Caco-2 (cell line): Measurements from ENCODE around the gene SKP1. TPM values are rescaled to one million over a fixed set of nuclear protein-coding genes. Genes with fewer than 3 reads are reported as not detected.

Experiments used
- Bru-seq: library from RNA; stranded (reverse); fragments of 400-500 nt; gene quantifications from one replicate; lab custom pipeline; 2021; lab: Mats Ljungman, UMichigan
- BruChase-seq, 2 experiments: library from RNA; stranded (reverse); fragments of 400-500 nt; gene quantifications; one replicate each; lab custom pipeline; 2021; lab: Mats Ljungman, UMichigan
- BruUV-seq: library from RNA; stranded (reverse); fragments of 400-500 nt; replicated peaks from 2 replicates; lab custom pipeline; 2021; lab: Mats Ljungman, UMichigan
- CTCF ChIA-PET: fragments of 300-600 bp; sonication (Branson Sonifier 250); formaldehyde crosslinking; loops from one replicate; lab custom pipeline; 2022; ENCODE audit warnings: antibody characterized with exemption; lab: Charles Lee
- POLR2A ChIA-PET: fragments of 300-600 bp; sonication (Branson Sonifier 250); formaldehyde crosslinking; loops from one replicate; lab custom pipeline; 2022; ENCODE audit warnings: antibody characterized with exemption; lab: Charles Lee
- DNase-seq, 2 experiments: peaks; one replicate each; pipeline versions ENCODE4 v3.0.0 to v3.0.0-alpha.2; 2020 to 2022
- H3K27me3 ChIP-seq: replicated peaks from 2 replicates; pipeline ENCODE4 v1.6.0; 2011; ENCODE audit warnings: low read length; ENCODE audit not compliant: control insufficient read depth, insufficient read depth
- H3K36me3 ChIP-seq: 2 replicates; pipeline ENCODE4 v1.5.1; 2011; ENCODE audit warnings: low read length; ENCODE audit not compliant: control insufficient read depth, insufficient read depth
- H3K4me1 ChIP-seq: fragments of 250-450 bp; sonication (Bioruptor Pico); 2 replicates; pipeline ENCODE4 v1.5.1; 2020; ENCODE audit warnings: mild to moderate bottlenecking
- H3K4me3 ChIP-seq: 2 replicates; pipeline ENCODE4 v1.5.1; 2011; ENCODE audit warnings: low read depth, mild to moderate bottlenecking, control low read depth, low read length
- H3K9me3 ChIP-seq: fragments of 250-450 bp; sonication (Bioruptor Pico); 2 replicates; pipeline ENCODE4 v1.5.1; 2020; ENCODE audit warnings: mild to moderate bottlenecking, moderate library complexity
- H3K27ac Mint-ChIP-seq: one replicate; pipeline ENCODE4 v1.8.0; 2022; ENCODE audit warnings: mixed read lengths; ENCODE audit not compliant: unreplicated experiment
- H3K27me3 Mint-ChIP-seq: one replicate; pipeline ENCODE4 v1.8.0; 2022; ENCODE audit warnings: mixed read lengths; ENCODE audit not compliant: insufficient read depth, unreplicated experiment
- H3K36me3 Mint-ChIP-seq: one replicate; pipeline ENCODE4 v1.8.0; 2022; ENCODE audit warnings: mild to moderate bottlenecking, mixed read lengths; ENCODE audit not compliant: insufficient read depth, unreplicated experiment
- H3K4me1 Mint-ChIP-seq: one replicate; pipeline ENCODE4 v1.8.0; 2022; ENCODE audit warnings: low read depth, mixed read lengths; ENCODE audit not compliant: unreplicated experiment
- H3K4me3 Mint-ChIP-seq: one replicate; pipeline ENCODE4 v1.8.0; 2022; ENCODE audit warnings: mild to moderate bottlenecking, moderate library complexity, mixed read lengths; ENCODE audit not compliant: unreplicated experiment
- H3K9me3 Mint-ChIP-seq: one replicate; pipeline ENCODE4 v1.8.0; 2022; ENCODE audit warnings: mixed read lengths; ENCODE audit not compliant: unreplicated experiment
- CTCF ChIP-seq, 2 experiments: fragments of 200-600 bp in 1 of 2; IDR thresholded peaks; 1 replicate in 1 of 2; 2 replicates in 1 of 2; pipeline versions ENCODE4 v1.5.1 to v1.8.0; 2011 to 2022; ENCODE audit warnings: antibody characterized with exemption in 1 of 2, control low read depth in 1 of 2, inconsistent platforms in 1 of 2, low read depth in 1 of 2, low read length in 1 of 2, mild to moderate bottlenecking in 1 of 2, moderate library complexity in 1 of 2; ENCODE audit not compliant: insufficient read depth in 1 of 2, severe bottlenecking in 1 of 2, unreplicated experiment in 1 of 2
- intact Hi-C: fragments of 100-400 bp; cut with micrococcal nuclease; formaldehyde crosslinking; loops from one replicate; pipeline ENCODE4 v1.10.0; 2022; ENCODE audit not compliant: unreplicated experiment
- long read RNA-seq: library from polyadenylated mRNA; stranded (forward); transcript quantifications from one replicate; pipeline ENCODE4 v2.0.0, GENCODE V29; 2022
- total RNA-seq: library from RNA; stranded (reverse); gene quantifications from 2 replicates; pipeline ENCODE4 v1.2.3, GENCODE V29; 2022

Gene SKP1
- 351 and 365 TPM in 2 replicates for total RNA-seq
- percentile 94 among the genes with signal in this experiment for Bru-seq, nascent RNA
- percentile 92 among the genes with signal in this experiment for BruChase-seq, experiment 1, labeled RNA remaining after a 2-hour chase
- percentile 96 among the genes with signal in this experiment for BruChase-seq, experiment 2, labeled RNA remaining after a 6-hour chase
- long read RNA-seq, full-length matches to known transcripts: 1,097 of 1,150 reads
- long read RNA-seq, partial matches to known transcripts: 40 of 1,150 reads
- long read RNA-seq, other reads (novel, unspliced or antisense): 13 of 1,150 reads

GRCh38 chr5:134176511-134177368, at the start of gene SKP1:
SKP1 (minus strand) TSS chr5:134176950; CDS start chr5:134174022, 2,928 bp downstream.
- Histone ChIP-seq H3K4me1 (peaks cover 8% of the 10 kb centered on the region; the same call in 1 of the 2 replicates), H3K36me3 (peaks cover 2% of the 10 kb centered on the region; the same call in 1 of the 2 replicates), H3K27me3 (no peaks in the 10 kb centered on the region), H3K4me3 (peak within 1 kb of the TSS; percentile 97), H3K9me3 (no peaks in the 10 kb centered on the region)
- Mint-ChIP-seq H3K9me3 (no peaks in the 10 kb centered on the region), H3K4me3 (peak within 1 kb of the TSS; percentile 93), H3K27me3 (no peaks in the 10 kb centered on the region), H3K36me3 (peaks cover 50% of the 10 kb centered on the region), H3K27ac (peak within 1 kb of the TSS; percentile 98), H3K4me1 (peaks cover 8% of the 10 kb centered on the region)
- ChIA-PET POLR2A (interaction anchor here (0.5 to 3.4 kb wide), 12 partner anchors 9 to 462 kb away, joined by 3 to 32 read pairs (median 4); partner anchors contain the start of genes PPP2CA and UBE2B), CTCF (interaction anchor here (1.0 to 1.2 kb wide), 2 partner anchors 35 to 137 kb away, joined by 3 read pairs; no protein-coding TSS in a partner anchor)
- no TSS peak for BruUV-seq
- peak; percentile 83 to 91 for DNase-seq
- intact Hi-C loops: loop anchor here (2.0 to 10.0 kb wide), 2 partner anchors 50 to 558 kb away; partner anchors contain the start of genes CAMLG and PPP2CA
- no peak for TF ChIP-seq CTCF (IDR thresholded peaks at IDR 0.05; ENCODE audit: insufficient read depth in 1 of 2, low read depth in 1 of 2, low read length in 1 of 2, severe bottlenecking in 1 of 2, unreplicated experiment in 1 of 2)

GRCh38 chr5:134225780-134226440, 49.2 kb upstream of the SKP1 start, which contains the start of gene PPP2CA:
PPP2CA (minus strand) TSS chr5:134226073; CDS start chr5:134225861, 212 bp downstream.
- DNase-seq: peak; percentile 99 to 100
- H3K27me3 Mint-ChIP-seq: no peaks in the 10 kb centered on the region
- Histone ChIP-seq H3K4me1 (peaks cover 21% of the 10 kb centered on the region), H3K9me3 (no peaks in the 10 kb centered on the region), H3K36me3 (no peaks in the 10 kb centered on the region), H3K27me3 (no peaks in the 10 kb centered on the region), H3K4me3 (peak within 1 kb of the TSS; percentile 96)
- H3K27ac Mint-ChIP-seq: peak within 1 kb of the TSS; percentile 99
- TF ChIP-seq CTCF (IDR thresholded peaks at IDR 0.05; ENCODE audit: insufficient read depth in 1 of 2, low read depth in 1 of 2, low read length in 1 of 2, severe bottlenecking in 1 of 2, unreplicated experiment in 1 of 2): peak in 1 of 2 experiments; percentile 0
- POLR2A ChIA-PET: interaction anchor here (0.5 to 3.1 kb wide), 28 partner anchors 11 to 1898 kb away, joined by 3 to 32 read pairs (median 4); partner anchors contain the start of gene SKP1
- H3K36me3 Mint-ChIP-seq: peaks cover 57% of the 10 kb centered on the region
- no peaks in the 10 kb centered on the region for H3K9me3 Mint-ChIP-seq
- peaks cover 34% of the 10 kb centered on the region for H3K4me1 Mint-ChIP-seq
- intact Hi-C loops: loop anchor here (1.0 to 5.0 kb wide), 6 partner anchors 21 to 146 kb away; partner anchors contain the start of genes SKP1 and UBE2B
- no TSS peak for BruUV-seq
- CTCF ChIA-PET: interaction anchor here (0.6 to 2.5 kb wide), 12 partner anchors 12 to 395 kb away, joined by 3 to 14 read pairs (median 5); partner anchors contain the start of gene TCF7
- H3K4me3 Mint-ChIP-seq: peak within 1 kb of the TSS; percentile 81
